Gastroesophageal sphincter (tissue), 4 donors: ENCODE results near the gene FOLR1. TPM values are rescaled to one million over a fixed set of nuclear protein-coding genes. Genes with fewer than 3 reads are reported as not detected.
"Not testable (repeated sequence)": the region's sequence is repeated elsewhere in the genome, so short reads cannot be mapped to it uniquely, and the experiment has no call there.

Experiments
- ATAC-seq: fragments of 150-250 bp; one replicate; pipeline ENCODE4 v1.9.1; 2016; ENCODE audit warnings: mild to moderate bottlenecking, moderate library complexity
- H3K27ac ChIP-seq, 4 donors: fragments of 200-600 bp; sonication (generic) in 3 of 4; 1 replicate in 3 of 4; 2 replicates in 1 of 4; pipeline ENCODE4 v1.5.1; 2016 to 2019
- H3K27me3 ChIP-seq: fragments of 200-600 bp; sonication (generic); one replicate; pipeline ENCODE4 v1.5.1; 2019
- H3K36me3 ChIP-seq, 2 donors: fragments of 200-600 bp; sonication (generic); one replicate each; pipeline ENCODE4 v1.5.1; 2019; ENCODE audit warnings: control low read depth in 1 of 2
- H3K4me1 ChIP-seq, 3 donors: fragments of 200-600 bp; sonication (generic); 1 replicate in 2 of 3; 2 replicates in 1 of 3; pipeline ENCODE4 v1.5.1; 2016 to 2019; ENCODE audit warnings: control low read depth in 2 of 3
- H3K4me3 ChIP-seq, 2 donors: fragments of 200-600 bp; sonication (generic); one replicate each; pipeline ENCODE4 v1.5.1; 2019; ENCODE audit warnings: mild to moderate bottlenecking in 1 of 2, moderate library complexity in 1 of 2
- H3K9me3 ChIP-seq, 3 donors: fragments of 200-600 bp; sonication (generic); one replicate each; pipeline ENCODE4 v1.5.1; 2017 to 2019; ENCODE audit warnings: control low read depth in 2 of 3
- EP300 ChIP-seq: sonication (generic); formaldehyde crosslinking; IDR thresholded peaks from one replicate; pipeline ENCODE4 v1.6.1; 2017; ENCODE audit warnings: antibody characterized with exemption, mild to moderate bottlenecking
- POLR2A ChIP-seq, 2 donors: fragments of 450-650 bp; IDR thresholded peaks; one replicate each; pipeline ENCODE4 v1.6.1; 2017; ENCODE audit warnings: antibody characterized with exemption in 2 of 2, mild to moderate bottlenecking in 2 of 2, moderate library complexity in 1 of 2
- POLR2AphosphoS5 ChIP-seq: sonication (generic); formaldehyde crosslinking; IDR thresholded peaks from one replicate; pipeline ENCODE4 v1.6.1; 2017; ENCODE audit warnings: antibody characterized with exemption
- WGBS, 2 donors: methylation state at CpG; one replicate each; pipeline ENCODE4 v1.1.5; 2018; ENCODE audit warnings: low coverage in 1 of 2; 5-methylcytosine and 5-hydroxymethylcytosine counted together
- total RNA-seq, 4 donors: library from RNA; depleted of rRNA; stranded (reverse); fragments of >200 nt; gene quantifications; one replicate each; pipeline ENCODE4 v1.1.0, GENCODE V29; 2016
- TF ChIP-seq, protein P1 (sequence below), 4 experiments: fragments of 200-600 bp in 2 of 4; fragments of 450-650 bp in 2 of 4; sonication (generic) in 1 of 4; IDR thresholded peaks; one replicate each; pipeline ENCODE4 v1.5.1; 2017 to 2019; ENCODE audit warnings: antibody characterized with exemption in 4 of 4, mild to moderate bottlenecking in 2 of 4, moderate library complexity in 2 of 4

FOLR1 gene
- total RNA-seq, 4 donors from 2014 or later: 0.81 to 23.7 TPM; not detected in 2

DNA sequence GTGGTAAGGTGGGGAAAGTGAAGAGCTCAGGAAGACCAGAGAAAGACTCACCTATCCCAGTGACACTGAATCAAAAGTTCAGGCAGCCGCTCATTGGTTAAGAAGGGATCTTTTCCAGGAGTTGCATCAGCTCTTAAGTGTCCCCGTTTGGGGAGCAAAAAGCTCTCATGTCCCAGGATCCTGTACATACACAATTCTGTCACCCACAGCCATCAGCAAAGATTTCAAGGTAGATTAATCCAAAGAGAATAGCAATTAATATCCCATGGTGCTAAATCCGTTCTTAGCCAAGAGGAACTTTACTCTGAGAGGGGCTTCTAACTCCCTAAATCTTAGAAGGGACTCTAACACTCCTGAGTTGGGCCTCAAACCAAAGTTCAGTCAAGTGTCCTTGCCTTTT is 37.1 kb upstream of the FOLR1 start:
- Histone ChIP-seq H3K27ac (no peak overlapping the region), H3K9me3 (no peaks in the 10 kb centered on the region), H3K27me3 (peaks cover 12% of the 10 kb centered on the region), H3K4me3 (no peak overlapping the region), H3K36me3 (no peaks in the 10 kb centered on the region), H3K4me1 (no peaks in the 10 kb centered on the region)
- 81 to 88% methylated on average over 3 of the region's 3 CpGs for whole genome bisulfite sequencing, 2 donors
- no peak for ATAC-seq
- no peak for TF ChIP-seq POLR2AphosphoS5
- no peak for TF ChIP-seq EP300
- TF ChIP-seq POLR2A (IDR thresholded peaks at IDR 0.05): no peak
- TF ChIP-seq, protein P1, sequence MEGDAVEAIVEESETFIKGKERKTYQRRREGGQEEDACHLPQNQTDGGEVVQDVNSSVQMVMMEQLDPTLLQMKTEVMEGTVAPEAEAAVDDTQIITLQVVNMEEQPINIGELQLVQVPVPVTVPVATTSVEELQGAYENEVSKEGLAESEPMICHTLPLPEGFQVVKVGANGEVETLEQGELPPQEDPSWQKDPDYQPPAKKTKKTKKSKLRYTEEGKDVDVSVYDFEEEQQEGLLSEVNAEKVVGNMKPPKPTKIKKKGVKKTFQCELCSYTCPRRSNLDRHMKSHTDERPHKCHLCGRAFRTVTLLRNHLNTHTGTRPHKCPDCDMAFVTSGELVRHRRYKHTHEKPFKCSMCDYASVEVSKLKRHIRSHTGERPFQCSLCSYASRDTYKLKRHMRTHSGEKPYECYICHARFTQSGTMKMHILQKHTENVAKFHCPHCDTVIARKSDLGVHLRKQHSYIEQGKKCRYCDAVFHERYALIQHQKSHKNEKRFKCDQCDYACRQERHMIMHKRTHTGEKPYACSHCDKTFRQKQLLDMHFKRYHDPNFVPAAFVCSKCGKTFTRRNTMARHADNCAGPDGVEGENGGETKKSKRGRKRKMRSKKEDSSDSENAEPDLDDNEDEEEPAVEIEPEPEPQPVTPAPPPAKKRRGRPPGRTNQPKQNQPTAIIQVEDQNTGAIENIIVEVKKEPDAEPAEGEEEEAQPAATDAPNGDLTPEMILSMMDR (IDR thresholded peaks at IDR 0.05): no peak

DNA sequence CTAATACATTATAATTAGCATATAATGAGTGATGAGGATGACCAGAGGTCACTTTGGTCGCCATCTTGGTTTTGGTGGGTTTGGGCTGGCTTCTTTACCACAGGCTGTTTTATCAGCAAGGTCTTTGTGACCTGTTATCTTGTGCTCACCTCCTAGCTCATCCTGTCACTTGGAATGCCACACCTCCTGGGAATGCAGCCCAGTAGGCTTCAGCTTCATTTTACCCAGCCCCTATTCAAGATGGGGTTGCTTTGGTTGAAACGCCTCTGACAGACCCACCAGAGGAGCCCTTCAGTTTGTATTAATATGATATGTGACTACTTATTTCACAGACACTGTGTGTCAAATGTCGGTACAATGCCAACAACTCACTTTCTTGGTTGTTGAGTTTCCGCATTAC is 36.2 kb upstream of the FOLR1 start:
- Histone ChIP-seq H3K4me1 (no peaks in the 10 kb centered on the region), H3K36me3 (no peaks in the 10 kb centered on the region), H3K9me3 (no peaks in the 10 kb centered on the region), H3K27me3 (peaks cover 12% of the 10 kb centered on the region), H3K27ac (no peak overlapping the region), H3K4me3 (no peak overlapping the region)
- 58 to 65% methylated on average over 2 of the region's 4 CpGs for WGBS, 2 donors
- TF ChIP-seq POLR2A (IDR thresholded peaks at IDR 0.05): no peak
- ATAC-seq: no peak

DNA sequence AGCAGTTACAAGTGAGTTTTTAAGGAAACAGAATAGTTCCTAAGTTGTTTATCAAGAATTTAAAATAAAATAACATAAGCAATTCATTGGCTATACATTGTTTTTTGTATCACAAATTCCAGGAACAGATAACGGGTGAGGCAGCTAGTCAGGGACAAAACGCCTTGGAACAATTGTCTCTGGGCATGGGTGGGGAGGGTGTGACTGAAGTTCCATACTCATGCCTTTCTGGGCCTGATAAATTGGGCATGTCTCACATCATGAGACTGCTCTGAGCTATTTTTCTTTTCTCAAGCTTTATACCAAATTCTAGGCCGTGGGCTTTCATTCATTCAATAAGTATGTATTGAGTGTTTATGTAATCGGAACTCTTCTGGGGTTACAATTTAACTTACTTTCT is 34.8 kb upstream of the FOLR1 start:
- Histone ChIP-seq H3K4me3 (no peak overlapping the region), H3K36me3 (no peaks in the 10 kb centered on the region), H3K4me1 (no peaks in the 10 kb centered on the region), H3K27me3 (peaks cover 12% of the 10 kb centered on the region), H3K9me3 (no peaks in the 10 kb centered on the region), H3K27ac (no peak overlapping the region)
- 86 to 88% methylated on average over 3 to 4 of the region's 4 CpGs for WGBS, 2 donors
- no peak for TF ChIP-seq POLR2AphosphoS5
- TF ChIP-seq, protein P1 (IDR thresholded peaks at IDR 0.05): no peak
- no peak for TF ChIP-seq POLR2A (IDR thresholded peaks at IDR 0.05)
- TF ChIP-seq EP300: no peak
- no peak for ATAC-seq

DNA sequence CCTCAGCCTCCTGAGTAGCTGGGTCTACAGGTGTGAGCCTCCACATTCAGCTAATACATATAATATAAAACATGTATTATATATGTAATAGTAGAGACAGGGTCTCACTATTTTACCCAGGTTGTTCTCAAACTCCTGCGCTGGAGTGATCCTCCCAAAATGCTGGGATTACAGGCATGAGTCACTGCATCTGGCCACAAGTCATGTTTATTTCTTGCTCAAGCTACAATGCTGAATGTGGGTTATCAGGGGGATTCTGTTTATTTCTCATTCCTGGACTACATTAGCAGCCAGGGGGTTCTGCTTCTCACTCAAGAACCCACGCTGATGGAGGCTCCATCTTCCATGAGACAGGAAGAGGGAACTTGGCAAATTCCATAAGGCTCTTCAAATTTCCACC is 31.6 kb upstream of the FOLR1 start:
- ATAC-seq: no peak
- no peaks in the 10 kb centered on the region for H3K36me3 ChIP-seq
- H3K9me3 ChIP-seq: no peaks in the 10 kb centered on the region
- H3K4me1 ChIP-seq: no peaks in the 10 kb centered on the region
- no peak for TF ChIP-seq POLR2AphosphoS5
- TF ChIP-seq, protein P1 (IDR thresholded peaks at IDR 0.05): no peak
- no peak for TF ChIP-seq POLR2A (IDR thresholded peaks at IDR 0.05)
- no peak for TF ChIP-seq EP300
- H3K4me3 ChIP-seq: no peak overlapping the region
- H3K27ac ChIP-seq: no peak overlapping the region
- WGBS, 2 donors: 62 to 75% methylated on average over 1 to 2 of the region's 2 CpGs
- H3K27me3 ChIP-seq: peaks cover 12% of the 10 kb centered on the region

DNA sequence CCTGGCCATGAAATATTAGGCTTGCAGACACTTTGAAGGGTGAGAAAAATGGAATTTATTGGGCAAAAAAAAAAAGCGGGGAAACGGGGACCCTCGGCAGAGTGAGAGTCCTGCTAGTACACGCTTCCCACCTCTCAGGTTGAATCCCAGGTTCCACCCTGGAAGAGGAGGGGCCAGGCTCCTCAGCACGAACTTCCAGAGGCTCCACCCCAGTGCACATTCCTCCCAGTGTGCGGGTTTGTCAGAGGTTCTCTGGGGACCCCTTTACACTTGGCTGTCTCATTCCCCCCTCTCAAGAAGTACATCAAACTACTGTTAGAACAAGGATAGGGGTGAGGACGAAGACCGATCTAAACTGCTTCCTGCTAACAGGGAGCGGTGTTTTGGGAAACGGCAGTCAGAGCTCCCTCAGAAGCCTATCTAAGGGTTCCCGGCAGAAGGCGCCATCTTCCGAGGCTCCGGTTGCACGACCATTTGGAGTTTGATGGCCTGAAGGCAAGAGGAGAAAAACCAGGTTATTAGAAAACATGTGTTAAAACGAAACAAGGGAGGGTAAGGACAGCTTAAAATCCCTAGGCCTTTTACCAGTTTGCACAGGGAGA is 28.9 kb upstream of the FOLR1 start:
- no peak for TF ChIP-seq POLR2AphosphoS5
- TF ChIP-seq, protein P1 (IDR thresholded peaks at IDR 0.05): no peak
- TF ChIP-seq EP300: no peak
- TF ChIP-seq POLR2A (IDR thresholded peaks at IDR 0.05): no peak
- Histone ChIP-seq H3K4me1 (no peaks in the 10 kb centered on the region), H3K36me3 (no peaks in the 10 kb centered on the region), H3K27ac (no peak overlapping the region), H3K9me3 (no peaks in the 10 kb centered on the region), H3K27me3 (peaks cover 12% of the 10 kb centered on the region), H3K4me3 (no peak overlapping the region)
- 64 to 75% methylated on average over 9 to 10 of the region's 16 CpGs for WGBS, 2 donors
- no peak for ATAC-seq

DNA sequence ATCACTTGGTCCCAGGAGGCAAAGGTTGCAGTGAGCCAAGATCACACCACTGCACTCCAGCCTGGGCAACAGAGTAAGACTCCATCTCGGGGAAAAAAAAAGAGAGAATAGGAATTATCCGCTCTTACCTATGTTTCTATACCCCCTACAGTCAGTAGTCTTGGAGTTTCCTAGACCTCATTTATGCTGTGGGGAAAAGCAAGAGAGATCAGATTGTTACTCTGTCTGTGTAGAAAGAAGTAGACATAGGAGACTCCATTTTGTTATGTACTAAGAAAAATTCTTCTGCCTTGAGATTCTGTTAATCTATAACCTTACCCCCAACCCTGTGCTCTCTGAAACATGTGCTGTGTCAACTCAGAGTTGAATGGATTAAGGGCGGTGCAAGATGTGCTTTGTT is 27.8 kb upstream of the FOLR1 start:
- ATAC-seq, H3K9me3 ChIP-seq, H3K4me3 ChIP-seq, H3K4me1 ChIP-seq, H3K27ac ChIP-seq, H3K27me3 ChIP-seq, H3K36me3 ChIP-seq: not testable (repeated sequence)
- 85 to 100% methylated on average over 2 of the region's 3 CpGs for whole genome bisulfite sequencing, 2 donors

DNA sequence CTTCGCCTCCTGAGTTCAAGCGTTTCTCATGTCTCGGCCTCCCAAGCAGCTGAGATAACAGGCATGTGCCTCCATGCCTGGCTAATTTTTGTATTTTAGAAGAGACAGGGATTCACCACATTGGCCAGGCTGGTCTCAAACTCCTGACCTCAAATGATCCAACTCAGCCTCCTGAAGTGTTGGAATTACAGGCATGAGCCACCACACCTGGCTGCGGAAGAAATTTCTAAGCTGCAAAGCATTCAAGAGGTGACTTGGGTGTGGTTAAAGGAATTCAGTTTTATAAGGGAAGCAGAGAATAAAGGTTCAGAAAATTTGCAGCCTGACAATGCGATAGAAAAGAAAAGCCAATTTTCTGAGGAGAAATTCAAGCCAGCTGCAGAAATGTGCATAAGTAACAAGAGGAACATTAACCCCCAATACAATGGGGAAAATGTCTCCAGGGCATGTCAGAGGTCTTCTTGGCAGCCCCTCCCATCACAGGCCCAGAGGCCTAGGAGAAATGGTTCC is 22.8 kb upstream of the FOLR1 start:
- H3K36me3 ChIP-seq, H3K9me3 ChIP-seq, H3K27ac ChIP-seq, H3K4me1 ChIP-seq, H3K4me3 ChIP-seq, H3K27me3 ChIP-seq, ATAC-seq: not testable (repeated sequence)
- 90 to 93% methylated on average over 1 to 5 of the region's 5 CpGs for WGBS, 2 donors

DNA sequence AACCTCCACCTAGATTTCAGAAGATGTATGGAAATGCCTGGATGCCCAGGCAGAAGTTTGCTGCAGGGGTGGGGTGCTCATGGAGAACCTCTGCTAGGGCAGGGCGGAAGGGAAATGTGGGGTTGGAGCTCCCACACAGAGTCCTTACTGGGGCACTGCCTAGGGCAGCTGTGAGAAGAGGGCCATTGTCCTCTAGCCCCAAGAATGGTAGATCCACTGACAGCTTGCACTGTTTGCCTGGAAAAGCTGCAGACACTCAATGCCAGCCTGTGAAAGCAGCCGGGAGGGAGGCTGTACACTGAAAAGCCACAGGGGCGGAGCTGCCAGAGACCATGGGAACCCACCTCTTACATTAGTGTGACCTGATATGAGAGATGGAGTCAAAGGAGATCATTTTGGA is 22.2 kb upstream of the FOLR1 start:
- WGBS, 2 donors: no CpG with 5 or more reads among the region's 3 CpGs

DNA sequence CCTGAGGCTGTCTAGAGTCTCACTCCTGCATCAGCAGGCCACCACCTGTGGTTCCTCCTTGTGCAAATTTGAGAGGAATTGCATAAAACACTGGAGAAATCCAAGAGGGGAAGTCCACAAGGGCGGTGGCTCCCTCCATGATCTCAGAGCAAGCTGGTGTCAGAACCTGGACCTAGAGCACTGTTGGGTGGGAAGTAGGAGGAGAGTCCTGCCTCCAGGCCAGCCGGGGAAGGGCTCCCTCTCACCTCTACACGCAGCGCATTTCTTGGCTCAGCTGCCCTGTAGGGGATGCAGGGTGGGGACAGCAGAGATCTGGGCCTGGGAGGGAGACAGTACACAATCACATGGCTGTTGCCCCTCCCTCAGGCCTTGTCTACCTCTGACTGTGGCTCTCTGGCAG is 19.9 kb upstream of the FOLR1 start:
- H3K4me3 ChIP-seq, H3K27me3 ChIP-seq, H3K36me3 ChIP-seq, H3K4me1 ChIP-seq, H3K9me3 ChIP-seq, H3K27ac ChIP-seq: not testable (repeated sequence)
- 80% methylated on average over 1 of the region's 4 CpGs; no CpG with 5 or more reads in 1 of the 2 donors for WGBS, 2 donors
- peak; percentile 25 for ATAC-seq

More for the DNA sequence above, 22.2 kb upstream of the FOLR1 start:
- not testable (repeated sequence) for H3K27me3 ChIP-seq, ATAC-seq, H3K9me3 ChIP-seq, H3K27ac ChIP-seq, H3K36me3 ChIP-seq, H3K4me1 ChIP-seq, H3K4me3 ChIP-seq
